Suppressor macrophage treated with lipopolysaccharide for 1 hour (primary cell): ENCODE measurements around the gene PTPRN2.
A peak's percentile ranks its signal among the peaks of the same experiment; 100 is the strongest.
"Not testable (repeated sequence)": the region's sequence is repeated elsewhere in the genome, so short reads cannot be mapped to it uniquely, and the experiment has no call there.

Experiments used
- DNase-seq, 3 donors: peaks; one replicate each; pipeline ENCODE4 v3.0.0-alpha.2; 2020 to 2022

Gene PTPRN2

DNA sequence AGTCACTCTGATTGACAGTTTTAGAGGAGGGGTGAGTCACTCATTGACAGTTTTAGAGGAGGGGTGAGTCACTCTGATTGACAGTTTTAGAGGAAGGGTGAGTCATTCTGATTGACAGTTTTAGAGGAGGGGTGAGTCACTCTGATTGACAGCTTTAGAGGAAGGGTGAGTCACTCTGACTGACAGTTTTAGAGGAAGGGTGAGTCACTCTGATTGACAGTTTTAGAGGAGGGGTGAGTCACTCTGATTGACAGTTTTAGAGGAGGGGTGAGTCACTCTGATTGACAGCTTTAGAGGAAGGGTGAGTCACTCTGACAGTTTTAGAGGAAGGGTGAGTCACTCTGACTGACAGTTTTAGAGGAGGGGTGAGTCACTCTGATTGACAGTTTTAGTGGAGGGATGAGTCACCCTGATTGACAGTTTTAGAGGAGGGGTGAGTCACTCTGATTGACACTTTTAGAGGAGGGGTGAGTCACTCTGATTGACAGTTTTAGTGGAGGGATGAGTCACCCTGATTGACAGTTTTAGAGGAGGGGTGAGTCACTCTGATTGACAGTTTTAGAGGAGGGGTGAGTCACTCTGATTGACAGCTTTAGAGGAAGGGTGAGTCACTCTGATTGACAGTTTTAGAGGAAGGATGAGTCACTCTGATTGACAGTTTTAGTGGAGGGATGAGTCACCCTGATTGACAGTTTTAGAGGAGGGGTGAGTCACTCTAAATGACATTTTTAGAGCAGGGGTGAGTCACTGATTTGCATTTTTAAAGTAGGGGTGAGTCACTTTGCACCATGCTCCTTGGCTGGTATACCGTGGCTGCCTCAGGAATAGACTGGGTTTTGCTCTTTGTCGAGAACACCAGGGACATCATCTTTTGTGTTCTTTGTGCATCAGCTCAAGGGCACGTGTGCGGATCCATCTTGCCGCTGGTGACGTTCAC is 654.1 kb downstream of the PTPRN2 start:
- DNase-seq: peak in 2 of 3 donors; percentile 10 to 20

DNA sequence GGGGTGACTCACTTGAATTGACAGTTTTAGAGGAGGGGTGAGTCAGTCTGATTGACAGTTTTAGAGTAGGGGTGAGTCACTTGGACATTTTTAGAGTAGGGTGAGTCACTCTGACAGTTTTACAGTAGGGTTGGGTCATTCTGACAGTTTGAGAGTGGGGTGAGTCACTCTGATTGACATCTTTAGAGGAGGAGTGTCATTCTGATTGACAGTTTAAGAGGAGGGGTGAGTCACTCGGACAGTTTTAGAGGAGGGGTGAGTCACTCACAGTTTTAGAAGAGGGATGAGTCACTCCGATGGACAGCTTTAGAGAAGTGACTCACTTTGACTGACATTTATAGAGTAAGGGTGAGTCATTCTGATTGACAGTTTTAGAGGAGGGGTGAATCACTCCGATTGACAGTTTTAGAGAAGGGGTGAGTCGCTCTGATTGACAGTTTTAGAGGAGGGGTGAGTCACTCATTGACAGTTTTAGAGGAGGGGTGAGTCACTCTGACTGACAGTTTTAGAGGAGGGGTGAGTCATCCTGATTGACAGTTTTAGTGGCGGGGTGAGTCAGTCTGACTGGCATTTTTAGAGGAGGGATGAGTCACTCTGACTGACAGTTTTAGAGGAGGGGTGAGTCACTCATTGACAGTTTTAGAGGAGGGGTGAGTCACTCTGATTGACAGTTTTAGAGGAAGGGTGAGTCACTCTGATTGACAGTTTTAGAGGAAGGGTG is 655.0 kb downstream of the PTPRN2 start:
- DNase-seq: peak; percentile 3 to 23 (median 22)

DNA sequence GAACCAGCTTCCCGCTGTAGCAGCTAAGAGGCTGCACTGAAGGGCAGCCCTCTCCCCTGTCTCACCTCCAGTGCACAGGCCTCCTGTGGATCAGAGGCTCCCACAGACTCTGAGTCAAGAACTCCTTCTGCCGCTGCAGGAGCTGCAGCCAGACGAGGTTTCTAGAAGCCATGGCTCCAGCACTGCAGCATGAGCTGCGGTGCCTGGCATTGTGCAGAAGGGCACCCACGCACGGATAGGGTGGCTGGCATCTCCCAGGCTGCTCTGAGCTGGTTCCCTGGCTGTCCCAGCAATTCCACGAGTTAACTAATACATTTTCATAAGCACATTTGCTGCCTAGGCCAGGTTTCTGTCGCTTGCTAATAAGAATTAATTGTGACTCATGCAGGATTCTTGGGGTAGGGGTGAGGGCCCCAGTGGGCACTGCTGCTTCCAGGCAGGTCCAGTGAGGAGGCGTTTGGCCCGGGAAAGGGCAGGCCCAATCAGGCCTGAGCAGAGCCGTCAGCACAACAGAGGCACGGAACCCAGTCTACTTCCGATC is 656.6 kb downstream of the PTPRN2 start:
- no peak for DNase-seq

DNA sequence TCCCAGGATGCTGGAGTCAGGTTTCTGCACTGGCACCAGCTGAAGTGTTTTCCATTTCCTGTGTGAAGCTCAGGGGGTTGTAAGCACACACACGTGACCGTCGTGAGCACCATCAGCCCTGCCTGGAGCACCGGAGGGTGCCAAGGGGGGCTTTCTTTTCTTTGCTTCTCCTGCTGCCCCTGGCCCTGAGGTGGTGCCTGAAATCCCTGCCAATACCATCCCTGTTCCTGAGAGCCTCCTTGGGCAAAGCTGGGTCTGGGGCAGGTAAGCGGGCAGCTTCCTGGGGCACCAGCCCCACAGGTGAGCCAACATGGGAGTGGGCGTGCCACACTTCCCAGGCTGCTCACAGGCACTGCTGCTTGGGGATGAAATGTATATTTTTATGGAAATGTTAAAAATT is 657.2 kb downstream of the PTPRN2 start:
- DNase-seq: no peak

DNA sequence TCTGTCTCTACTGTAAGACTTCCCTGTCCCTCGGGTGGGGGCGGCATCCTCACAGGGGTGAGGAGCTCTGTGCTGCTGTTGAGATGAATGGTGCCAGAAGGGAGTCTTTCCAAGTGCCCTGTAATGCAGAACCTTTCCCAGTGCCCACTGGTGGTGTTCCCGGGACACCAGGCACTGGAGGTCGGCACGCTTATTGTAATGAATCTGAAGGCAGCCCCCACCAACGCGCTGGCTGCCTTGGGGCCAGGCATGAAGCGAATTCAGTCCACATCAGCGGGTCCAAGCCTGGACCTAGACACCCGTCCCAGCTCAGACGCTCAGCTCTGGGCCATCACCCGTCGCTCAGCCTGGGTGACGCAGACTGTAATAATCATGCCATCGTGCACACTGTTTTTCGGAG is 658.0 kb downstream of the PTPRN2 start:
- no peak for DNase-seq

DNA sequence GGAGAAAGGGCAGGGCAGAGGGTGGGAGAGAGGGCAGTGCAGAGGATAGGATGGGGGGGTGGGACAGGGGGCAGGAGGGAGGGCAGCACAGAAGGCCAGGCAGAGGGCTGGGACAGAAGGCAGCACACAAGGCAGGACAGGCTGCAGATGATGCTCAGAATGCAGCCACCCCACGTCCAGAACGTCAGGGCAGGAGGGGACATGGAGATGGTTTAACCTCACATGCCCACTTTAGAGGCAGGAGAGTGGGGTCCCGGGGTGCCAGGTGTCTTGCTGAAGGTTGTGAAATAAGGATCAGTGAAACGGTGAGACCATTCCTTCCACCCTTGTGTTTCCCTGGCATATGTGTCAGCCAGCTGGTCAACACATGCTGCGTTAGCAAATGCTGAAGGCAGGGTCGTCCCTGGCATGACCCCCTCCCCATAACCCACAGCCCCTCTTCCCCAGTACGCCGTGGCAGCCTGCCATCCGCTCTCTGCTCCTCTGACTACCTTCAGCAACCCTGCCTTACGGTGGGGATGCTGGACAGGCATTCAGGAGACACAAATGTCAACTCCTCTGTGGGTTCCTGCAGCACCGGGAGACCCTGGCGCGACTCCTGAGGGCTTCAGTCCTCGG is 658.7 kb downstream of the PTPRN2 start:
- no peak for DNase-seq

DNA sequence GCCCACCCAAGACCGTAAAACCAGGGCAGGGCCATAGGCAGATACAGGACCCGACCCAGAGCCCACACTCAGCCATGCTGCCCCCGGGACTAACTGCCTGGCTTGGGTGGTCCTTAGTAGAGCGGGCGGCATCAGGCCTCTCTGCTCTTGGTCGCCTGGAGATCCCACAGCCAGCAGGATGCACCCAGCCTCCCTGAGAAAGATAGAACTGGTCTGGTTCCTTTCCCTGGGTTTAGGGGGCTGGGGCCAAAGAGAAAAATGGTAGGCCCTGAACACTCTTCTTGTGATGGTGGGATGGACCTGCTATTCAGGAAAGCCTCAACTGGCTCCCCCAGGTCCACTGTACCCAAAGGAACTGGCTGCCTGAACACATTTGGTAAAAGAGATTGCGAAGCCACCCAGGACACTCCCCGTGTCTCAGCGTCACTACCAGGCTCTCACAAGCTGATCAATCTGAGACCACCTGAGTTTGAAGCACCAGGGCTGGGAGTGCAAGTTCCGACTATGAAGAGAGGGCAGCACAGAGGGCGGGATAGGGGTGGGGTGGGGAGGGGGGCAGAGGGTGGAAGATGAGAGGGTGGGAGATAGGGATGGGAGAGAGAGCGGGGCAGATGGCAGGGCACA is 659.3 kb downstream of the PTPRN2 start:
- DNase-seq: no peak

DNA sequence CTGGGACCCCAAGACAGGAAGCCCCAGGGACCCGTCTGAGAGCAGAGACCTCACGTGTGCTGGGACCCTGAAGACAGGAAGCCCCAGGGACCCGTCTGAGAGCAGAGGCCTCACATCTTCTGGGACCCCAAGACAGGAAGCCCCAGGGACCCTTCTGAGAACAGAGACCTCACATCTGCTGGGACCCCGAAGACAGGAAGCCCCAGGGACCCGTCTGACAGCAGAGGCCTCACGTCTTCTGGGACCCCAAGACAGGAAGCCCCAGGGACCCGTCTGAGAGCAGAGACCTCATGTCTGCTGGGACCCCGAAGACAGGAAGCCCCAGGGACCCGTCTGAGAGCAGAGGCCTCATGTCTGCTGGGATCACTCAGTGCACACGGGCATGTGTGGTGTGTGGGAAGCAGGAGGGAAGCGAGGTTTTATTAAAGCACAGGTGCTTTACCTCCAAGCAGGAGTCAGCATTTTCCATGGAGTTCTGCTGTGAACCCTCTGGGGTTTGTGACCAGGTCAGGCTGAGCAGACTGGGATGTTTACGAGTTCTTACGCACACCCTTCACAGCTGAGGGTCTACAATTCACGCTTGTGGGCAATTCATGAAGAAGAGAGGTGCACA is 660.2 kb downstream of the PTPRN2 start:
- no peak for DNase-seq

DNA sequence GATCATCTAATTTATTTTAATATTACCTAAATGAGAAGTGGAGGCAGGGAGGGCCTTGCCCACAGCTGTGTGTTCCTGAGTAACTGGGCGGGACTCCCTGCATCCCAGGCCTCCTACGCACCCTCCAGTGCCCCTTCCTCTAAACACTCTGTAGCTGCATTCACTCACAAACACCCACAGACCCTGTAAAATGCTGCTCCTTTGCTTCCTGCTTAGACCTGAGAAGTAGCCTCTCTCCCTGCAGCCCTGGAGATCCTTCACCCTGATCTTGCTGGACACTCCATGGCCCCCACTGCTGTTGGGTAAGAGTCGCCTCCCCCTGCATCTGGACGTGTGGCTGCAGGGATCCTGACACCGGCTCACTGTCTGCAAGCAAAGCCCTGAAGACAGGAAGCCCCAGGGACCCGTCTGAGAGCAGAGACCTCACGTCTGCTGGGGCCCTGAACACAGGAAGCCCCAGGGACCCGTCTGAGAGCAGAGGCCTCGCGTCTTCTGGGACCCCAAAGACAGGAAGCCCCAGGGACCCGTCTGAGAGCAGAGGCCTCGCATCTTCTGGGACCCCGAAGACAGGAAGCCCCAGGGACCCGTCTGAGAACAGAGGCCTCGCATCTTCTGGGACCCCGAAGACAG is 661.0 kb downstream of the PTPRN2 start:
- DNase-seq: no peak

DNA sequence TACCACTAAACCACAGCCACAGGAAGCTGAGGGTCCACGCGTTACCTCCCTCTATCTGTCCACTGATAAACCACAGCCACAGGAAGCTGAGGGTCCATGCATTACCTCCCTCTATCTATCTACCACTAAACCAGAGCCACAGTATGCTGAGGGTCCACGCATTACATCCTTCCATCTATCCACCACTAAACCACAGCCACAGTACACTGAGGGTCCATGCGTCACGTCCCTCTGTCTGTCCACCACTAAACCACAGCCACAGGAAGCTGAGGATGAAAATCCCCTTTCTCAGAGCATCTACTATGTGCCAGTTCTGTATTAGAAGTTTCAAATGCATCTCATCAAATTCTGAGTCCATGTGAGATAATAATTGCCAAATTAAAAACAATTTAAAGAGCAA is 661.5 kb downstream of the PTPRN2 start:
- DNase-seq: no peak

DNA sequence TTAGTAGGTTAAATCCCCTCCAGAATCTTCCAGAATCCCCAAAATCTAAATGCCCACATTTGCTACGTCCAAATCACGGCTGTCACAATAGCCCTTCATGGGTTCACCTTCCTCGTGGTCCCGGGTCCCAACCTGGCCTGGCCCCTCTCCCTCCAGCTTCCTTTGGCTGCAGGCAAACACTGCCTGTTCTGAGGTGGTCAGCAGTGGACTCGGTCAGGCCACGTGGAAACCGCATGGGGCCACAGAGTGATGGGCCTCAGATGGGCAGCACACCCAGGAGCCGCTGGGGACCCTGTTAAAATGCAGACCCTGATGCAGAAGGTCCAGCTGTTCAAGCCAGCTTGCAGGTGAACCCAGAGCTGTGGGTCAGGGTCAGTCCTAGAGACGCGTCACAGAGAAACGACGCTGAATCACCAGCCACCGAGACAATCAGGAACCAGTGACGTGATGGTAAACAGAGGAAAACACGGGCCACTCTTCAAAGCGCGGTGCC is 662.2 kb downstream of the PTPRN2 start:
- DNase-seq: no peak

DNA sequence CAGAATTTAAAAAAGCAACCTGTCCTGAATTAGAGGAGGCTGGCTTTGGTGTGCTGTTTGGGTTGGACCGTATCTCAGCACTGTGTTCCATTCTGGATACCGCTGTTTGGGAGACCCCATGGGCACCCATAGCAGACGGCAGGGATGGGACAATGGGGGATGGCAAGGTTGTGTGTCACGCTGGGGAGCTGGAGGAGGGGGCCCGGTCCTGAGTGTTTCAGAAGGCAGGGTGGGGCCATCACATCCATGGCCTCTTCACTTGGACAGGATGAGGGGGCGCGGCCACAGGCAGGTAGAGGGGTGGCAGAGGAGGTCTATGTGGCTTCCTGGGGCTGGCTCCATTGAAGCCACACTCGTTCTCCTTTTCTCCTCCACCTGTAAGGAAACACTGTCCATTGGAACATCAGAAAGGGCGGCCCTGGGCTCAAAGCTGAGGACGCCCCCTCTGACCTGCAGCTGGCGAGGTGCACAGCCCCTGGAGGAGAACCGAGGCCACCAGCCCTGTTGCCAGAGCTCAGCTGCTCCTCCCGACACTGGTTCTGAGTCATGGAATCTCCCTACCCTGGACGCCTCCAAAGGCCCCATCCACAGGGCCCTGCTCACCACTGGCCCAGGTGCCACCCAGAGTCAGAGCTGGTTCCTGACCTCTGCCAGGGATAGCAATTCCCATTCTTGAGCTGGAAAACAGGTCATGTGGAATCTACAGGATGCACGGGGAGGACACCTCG is 663.6 kb downstream of the PTPRN2 start:
- no peak for DNase-seq

DNA sequence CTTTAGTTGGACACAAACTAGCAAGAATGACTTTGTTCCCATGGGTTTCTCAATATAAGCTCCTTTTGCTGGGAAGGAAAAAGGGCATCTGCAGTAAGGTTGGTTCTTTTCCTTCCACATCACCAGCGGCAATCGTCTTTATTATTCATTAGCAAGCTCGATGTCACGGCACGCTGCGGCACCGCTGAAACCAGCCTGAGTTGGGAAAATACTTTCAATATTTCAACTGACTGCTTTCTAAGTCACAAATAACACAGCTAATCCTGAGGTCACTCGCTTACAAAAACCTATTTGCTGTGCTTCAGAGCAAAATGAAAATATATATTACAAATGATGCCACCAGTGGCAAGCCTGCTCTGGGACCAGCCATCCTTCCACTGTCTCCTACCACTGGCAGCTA is 665.0 kb downstream of the PTPRN2 start:
- DNase-seq: no peak

DNA sequence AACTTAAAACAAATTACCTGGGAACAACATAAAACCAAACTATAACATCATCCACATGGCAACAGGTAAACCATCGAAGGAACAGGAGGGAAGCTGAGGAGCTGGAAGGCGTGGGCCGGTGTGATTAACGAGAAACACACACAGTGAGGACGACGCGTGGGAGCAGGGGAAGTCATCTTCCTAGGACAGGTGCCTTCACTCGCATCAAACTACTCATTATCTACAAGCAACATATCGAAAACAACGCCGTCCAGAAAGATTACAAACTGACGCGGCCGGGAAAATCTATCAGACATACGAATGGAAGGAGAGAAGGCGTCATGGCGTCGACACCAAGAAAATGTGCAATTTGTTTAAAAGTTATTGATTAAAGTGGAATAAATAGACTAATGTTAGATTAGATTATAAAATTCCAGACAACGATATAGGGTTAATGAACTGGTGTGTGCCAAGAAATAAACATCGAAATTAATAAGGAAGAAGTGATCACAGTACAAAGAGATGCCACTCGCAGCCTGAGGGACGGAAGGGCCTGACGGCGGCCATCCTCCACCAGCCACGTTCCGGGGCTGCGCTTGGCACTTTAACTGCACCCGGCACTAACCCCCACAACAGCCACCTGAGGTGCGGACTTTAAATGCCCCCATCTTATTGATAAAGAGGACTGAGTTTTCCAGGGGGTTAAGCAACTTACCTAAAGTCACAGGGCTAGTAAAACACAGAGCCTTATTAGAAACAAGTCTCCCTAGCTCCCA is 669.1 kb downstream of the PTPRN2 start:
- DNase-seq: no peak

DNA sequence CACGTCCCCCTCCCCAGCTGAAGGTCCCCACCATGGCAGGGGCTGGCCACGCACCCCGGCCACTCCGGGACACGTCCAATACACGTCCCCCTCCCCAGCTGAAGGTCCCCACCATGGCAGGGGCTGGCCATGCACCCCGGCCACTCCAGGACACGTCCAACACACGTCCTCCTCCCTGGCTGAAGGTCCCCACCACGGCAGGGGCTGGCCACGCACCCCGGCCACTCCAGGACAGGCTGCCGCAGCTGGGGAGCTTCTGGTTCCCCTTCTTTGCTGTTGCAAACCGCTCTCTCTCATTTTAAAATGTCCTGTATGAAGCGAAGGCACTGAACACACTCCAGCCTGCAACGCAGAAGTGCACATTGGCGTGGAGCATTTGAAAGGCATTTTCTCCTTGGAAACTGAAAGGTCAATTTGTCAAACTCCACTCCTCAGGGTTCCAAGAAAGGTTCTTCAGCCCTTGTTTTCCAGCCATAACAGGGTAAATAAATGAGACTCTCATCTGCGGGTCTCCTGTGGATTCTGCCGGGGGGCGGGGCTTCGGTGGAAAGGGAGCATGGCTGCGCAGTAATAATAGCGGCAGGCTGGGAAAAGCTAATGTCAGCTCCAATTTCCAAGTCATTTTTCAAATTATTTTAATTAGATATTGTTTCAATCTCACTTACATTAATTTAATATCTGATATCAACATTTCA is 670.5 kb downstream of the PTPRN2 start:
- no peak for DNase-seq

DNA sequence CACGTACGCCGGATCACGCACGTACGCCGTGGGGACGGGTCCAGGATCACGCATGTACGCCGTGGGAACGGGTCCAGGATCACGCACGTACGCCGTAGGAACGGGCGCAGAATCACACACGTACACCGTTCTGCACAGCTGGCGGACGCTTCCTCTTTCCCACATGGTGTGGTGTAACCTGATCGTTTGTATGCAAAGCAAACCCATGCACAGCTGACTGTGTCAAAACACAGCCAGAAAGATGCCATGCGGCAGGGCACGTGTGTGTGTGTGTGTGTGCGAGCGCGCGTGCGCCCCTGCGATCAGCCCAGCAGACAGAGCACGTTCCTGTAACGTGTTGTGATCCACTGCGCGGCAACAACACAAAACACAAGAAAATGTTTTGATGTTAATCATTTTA is 677.2 kb downstream of the PTPRN2 start:
- no peak for DNase-seq

DNA sequence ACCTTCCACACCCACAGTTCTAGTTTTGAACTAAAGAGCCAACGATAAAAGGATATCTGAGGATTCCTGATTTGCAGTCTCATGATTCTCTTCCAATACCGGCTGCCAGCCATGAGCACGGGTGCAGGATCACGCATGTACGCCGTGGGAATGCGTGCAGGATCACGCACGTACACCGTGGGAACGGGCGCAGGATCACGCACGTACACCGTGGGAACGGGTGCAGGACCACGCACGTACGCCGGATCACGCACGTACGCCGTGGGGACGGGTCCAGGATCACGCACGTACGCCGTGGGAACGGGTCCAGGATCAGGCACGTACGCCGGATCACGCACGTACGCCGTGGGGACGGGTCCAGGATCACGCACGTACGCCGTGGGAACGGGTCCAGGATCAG is 677.6 kb downstream of the PTPRN2 start:
- DNase-seq: not testable (repeated sequence)

DNA sequence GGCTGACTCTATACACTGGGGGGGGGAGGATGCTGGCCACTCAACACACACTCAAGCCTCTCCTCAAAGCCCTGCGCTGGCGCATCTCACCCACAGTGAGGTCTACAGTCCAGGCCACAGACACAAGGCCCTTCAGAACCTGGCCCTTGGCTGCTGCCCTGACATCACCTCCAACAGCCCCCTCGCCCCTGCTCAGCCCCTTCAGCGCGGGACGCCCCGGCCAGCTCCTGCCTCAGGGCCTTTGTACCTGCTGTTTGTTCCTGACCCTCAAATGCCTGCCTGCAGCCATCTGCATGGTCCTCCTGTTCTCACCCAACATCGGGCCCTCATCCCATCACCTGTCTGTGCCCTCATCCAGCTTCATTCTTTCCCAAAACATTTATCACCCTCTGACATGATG is 678.3 kb downstream of the PTPRN2 start:
- no peak for DNase-seq

DNA sequence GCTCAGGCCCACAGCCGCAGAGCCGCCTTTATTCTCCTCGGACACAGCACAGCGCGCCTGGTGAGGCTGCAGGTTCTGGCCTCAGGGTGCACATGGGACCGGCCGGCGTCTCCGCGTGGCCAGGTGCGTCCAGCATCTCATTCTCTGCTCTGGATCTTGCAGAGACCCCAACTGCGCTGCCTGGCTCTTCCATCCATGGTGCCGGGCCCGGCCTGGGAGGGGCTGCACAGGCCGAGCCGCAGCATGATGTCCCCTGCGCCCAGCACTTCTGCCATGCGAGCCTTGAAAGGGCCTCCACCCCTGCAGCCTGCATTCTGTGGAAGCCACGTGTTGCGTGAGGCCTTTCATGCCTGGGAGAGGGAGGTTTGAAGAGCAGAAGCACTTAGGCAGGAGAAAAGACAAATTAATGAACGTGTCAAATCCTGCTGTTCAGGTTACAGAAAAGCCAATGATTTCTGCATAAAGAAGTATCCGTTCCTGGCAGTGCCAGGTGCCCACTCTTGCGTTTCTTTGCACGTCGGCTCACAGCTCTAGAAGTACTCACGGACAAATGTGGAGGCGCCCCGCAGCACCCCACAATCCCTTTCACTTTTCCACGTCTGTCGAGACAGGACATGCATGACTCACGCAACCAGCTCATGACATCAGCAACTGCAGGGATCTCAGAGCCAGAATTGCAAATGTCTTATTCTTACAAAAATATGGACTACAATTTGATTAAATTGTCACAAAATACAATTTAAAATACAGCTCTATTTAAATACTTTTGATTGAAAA is 679.4 kb downstream of the PTPRN2 start:
- DNase-seq: no peak
